HFF-Myc (cell line): ENCODE data around the gene SYNPO2.

Experiments used
- DNase-seq: peaks from one replicate; pipeline ENCODE4 v3.0.0-alpha.2; 2011; ENCODE audit warnings: low read depth; ENCODE audit errors: extremely low read depth
- H3K4me3 ChIP-seq: replicated peaks from 2 replicates; pipeline ENCODE4 v1.5.1; 2011; ENCODE audit warnings: low read depth, mild to moderate bottlenecking, control low read depth, low read length
- CTCF ChIP-seq: IDR thresholded peaks from 2 replicates; pipeline ENCODE4 v1.5.1; 2012; ENCODE audit warnings: mild to moderate bottlenecking, low read depth, low read length, control low read depth; ENCODE audit errors: missing control alignments

The SYNPO2 gene

GRCh38 chr4:119032921-119033685 lies 144.4 kb downstream of the SYNPO2 start:
- TF ChIP-seq CTCF: no peak
- no peak overlapping the region for H3K4me3 ChIP-seq
- no peak for DNase-seq

- no peak for TF ChIP-seq CTCF
- no peak for DNase-seq
- H3K4me3 ChIP-seq: no peak overlapping the region
These were observed 145.8 kb downstream of the SYNPO2 start for GRCh38 chr4:119034276-119035008.

GRCh38 chr4:119035951-119036737 lies 147.5 kb downstream of the SYNPO2 start:
- no peak for DNase-seq
- no peak for TF ChIP-seq CTCF
- no peak overlapping the region for H3K4me3 ChIP-seq

- DNase-seq: no peak
- H3K4me3 ChIP-seq: no peak overlapping the region
- TF ChIP-seq CTCF: no peak
These were observed 149.1 kb downstream of the SYNPO2 start for GRCh38 chr4:119037709-119038108.

- no peak for TF ChIP-seq CTCF
- no peak for DNase-seq
- H3K4me3 ChIP-seq: no peak overlapping the region
These were observed 149.6 kb downstream of the SYNPO2 start for GRCh38 chr4:119038116-119038841.

GRCh38 chr4:119039160-119039559 lies 150.5 kb downstream of the SYNPO2 start:
- H3K4me3 ChIP-seq: no peak overlapping the region
- TF ChIP-seq CTCF: no peak
- no peak for DNase-seq
